PC-9 (cell line): ENCODE results near the gene CLCN1. TPM values are rescaled to one million over a fixed set of nuclear protein-coding genes. Genes with fewer than 3 reads are reported as not detected.

Experiments used
- BruUV-seq: library from RNA; stranded (reverse); fragments of 400-500 nt; replicated peaks from 2 replicates; lab custom pipeline; 2021; lab: Mats Ljungman, UMichigan
- CTCF ChIA-PET: fragments of 300-600 bp; sonication (Branson Sonifier 250); formaldehyde crosslinking; loops from one replicate; lab custom pipeline; 2022; ENCODE audit warnings: antibody characterized with exemption; lab: Charles Lee
- POLR2A ChIA-PET: fragments of 300-600 bp; sonication (Branson Sonifier 250); formaldehyde crosslinking; loops from one replicate; lab custom pipeline; 2022; ENCODE audit warnings: antibody characterized with exemption; ENCODE audit not compliant: unreplicated experiment; lab: Charles Lee
- DNase-seq, 2 experiments: peaks; one replicate each; pipeline versions ENCODE4 v3.0.0 to v3.0.0-alpha.2; 2015 to 2022; ENCODE audit warnings: mixed read lengths in 1 of 2
- H2AFZ ChIP-seq: fragments of 200-600 bp; sonication (generic); 2 replicates; pipeline ENCODE4 v1.8.1; 2017; ENCODE audit warnings: antibody characterized with exemption
- H3F3A ChIP-seq: fragments of 200-600 bp; sonication (generic); 2 replicates; pipeline ENCODE4 v1.8.1; 2017; ENCODE audit warnings: antibody characterized with exemption, mild to moderate bottlenecking, low read depth; ENCODE audit not compliant: insufficient read depth
- H3K27ac ChIP-seq: fragments of 200-600 bp; sonication (generic); 2 replicates; pipeline ENCODE4 v1.6.1; 2016; ENCODE audit warnings: mixed run types
- H3K27me3 ChIP-seq: fragments of 200-600 bp; sonication (generic); 2 replicates; pipeline ENCODE4 v1.6.1; 2016; ENCODE audit warnings: low read depth, mixed run types; ENCODE audit not compliant: insufficient read depth
- H3K36me3 ChIP-seq: fragments of 200-600 bp; sonication (generic); 2 replicates; pipeline ENCODE4 v1.6.1; 2016; ENCODE audit warnings: low read depth, mixed run types
- H3K4me1 ChIP-seq: fragments of 200-600 bp; sonication (generic); replicated peaks from 2 replicates; pipeline ENCODE4 v1.6.1; 2016; ENCODE audit warnings: mixed run types; ENCODE audit not compliant: insufficient read depth
- H3K4me2 ChIP-seq: fragments of 200-600 bp; sonication (generic); 2 replicates; pipeline ENCODE4 v1.6.1; 2017; ENCODE audit warnings: mixed run types
- H3K4me3 ChIP-seq: fragments of 200-600 bp; sonication (generic); 2 replicates; pipeline ENCODE4 v1.6.1; 2016; ENCODE audit warnings: mixed run types
- H3K79me2 ChIP-seq: fragments of 200-600 bp; sonication (generic); 2 replicates; pipeline ENCODE4 v1.6.1; 2017; ENCODE audit warnings: low read depth, mixed run types
- H3K9me2 ChIP-seq: fragments of 200-600 bp; sonication (generic); 2 replicates; pipeline ENCODE4 v1.8.1; 2017; ENCODE audit warnings: mild to moderate bottlenecking; ENCODE audit not compliant: insufficient read depth
- H3K9me3 ChIP-seq: fragments of 200-600 bp; sonication (generic); 2 replicates; pipeline ENCODE4 v1.8.1; 2016; ENCODE audit warnings: low read depth; ENCODE audit not compliant: insufficient read depth
- H4K20me1 ChIP-seq: fragments of 200-600 bp; sonication (generic); 2 replicates; pipeline ENCODE4 v1.8.1; 2017; ENCODE audit not compliant: insufficient read depth
- EZH2 ChIP-seq: fragments of 200-600 bp; sonication (generic); IDR thresholded peaks from 2 replicates; pipeline ENCODE4 v1.8.0; 2017; ENCODE audit warnings: antibody characterized with exemption, low read depth
- intact Hi-C: fragments of 100-400 bp; cut with micrococcal nuclease; formaldehyde crosslinking; loops from one replicate; pipeline ENCODE4 v1.10.0; 2022; ENCODE audit not compliant: unreplicated experiment
- total RNA-seq: library from RNA; stranded (reverse); gene quantifications from 2 replicates; pipeline ENCODE4 v1.2.3, GENCODE V29; 2021
- TF ChIP-seq, protein P1 (sequence below): fragments of 200-600 bp; sonication (generic); conservative IDR thresholded peaks from 2 replicates; pipeline ENCODE4 v1.6.1; 2017; ENCODE audit warnings: mixed run types, antibody characterized with exemption, mild to moderate bottlenecking, moderate library complexity

CLCN1 gene
- total RNA-seq, 1 experiment from 2014 or later = not detected

DNA sequence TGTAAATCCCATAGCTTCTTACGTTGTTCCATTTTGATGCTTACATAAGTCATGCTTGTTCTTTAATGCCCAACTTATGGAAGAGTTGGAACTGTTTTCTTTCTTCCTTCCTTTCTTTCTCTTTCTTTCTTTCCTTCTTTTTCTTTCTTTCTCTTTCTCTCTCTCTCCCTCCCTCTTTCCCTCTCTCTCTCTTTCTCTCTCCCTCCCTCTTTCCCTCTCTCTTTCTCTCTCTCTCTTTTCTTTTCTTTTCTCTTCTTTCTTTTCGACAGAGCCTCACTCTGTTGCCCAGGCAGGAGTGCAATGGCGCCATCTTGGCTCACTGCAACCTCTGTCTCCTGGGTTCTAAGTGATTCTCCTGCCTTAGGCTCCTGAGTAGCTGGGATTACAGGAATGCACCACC lies 27.7 kb downstream of the CLCN1 start:
- CTCF ChIA-PET = no interaction called here
- BruUV-seq = no TSS peak
- intact Hi-C loops = no loop called here
- Histone ChIP-seq H3F3A (no peaks in the 10 kb centered on the region), H3K4me2 (no peak overlapping the region), H3K9me2 (no peaks in the 10 kb centered on the region), H3K79me2 (no peaks in the 10 kb centered on the region), H3K4me1 (no peaks in the 10 kb centered on the region), H2AFZ (no peak overlapping the region), H3K27ac (no peak overlapping the region), H3K27me3 (no peaks in the 10 kb centered on the region; the same call in none of the 2 replicates), H4K20me1 (no peaks in the 10 kb centered on the region), H3K4me3 (no peak overlapping the region), H3K36me3 (no peaks in the 10 kb centered on the region), H3K9me3 (no peaks in the 10 kb centered on the region)
- DNase-seq = no peak
- POLR2A ChIA-PET = no interaction called here
- no peak for TF ChIP-seq EZH2
- TF ChIP-seq, protein P1, sequence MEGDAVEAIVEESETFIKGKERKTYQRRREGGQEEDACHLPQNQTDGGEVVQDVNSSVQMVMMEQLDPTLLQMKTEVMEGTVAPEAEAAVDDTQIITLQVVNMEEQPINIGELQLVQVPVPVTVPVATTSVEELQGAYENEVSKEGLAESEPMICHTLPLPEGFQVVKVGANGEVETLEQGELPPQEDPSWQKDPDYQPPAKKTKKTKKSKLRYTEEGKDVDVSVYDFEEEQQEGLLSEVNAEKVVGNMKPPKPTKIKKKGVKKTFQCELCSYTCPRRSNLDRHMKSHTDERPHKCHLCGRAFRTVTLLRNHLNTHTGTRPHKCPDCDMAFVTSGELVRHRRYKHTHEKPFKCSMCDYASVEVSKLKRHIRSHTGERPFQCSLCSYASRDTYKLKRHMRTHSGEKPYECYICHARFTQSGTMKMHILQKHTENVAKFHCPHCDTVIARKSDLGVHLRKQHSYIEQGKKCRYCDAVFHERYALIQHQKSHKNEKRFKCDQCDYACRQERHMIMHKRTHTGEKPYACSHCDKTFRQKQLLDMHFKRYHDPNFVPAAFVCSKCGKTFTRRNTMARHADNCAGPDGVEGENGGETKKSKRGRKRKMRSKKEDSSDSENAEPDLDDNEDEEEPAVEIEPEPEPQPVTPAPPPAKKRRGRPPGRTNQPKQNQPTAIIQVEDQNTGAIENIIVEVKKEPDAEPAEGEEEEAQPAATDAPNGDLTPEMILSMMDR = no peak

GRCh38 chr7:143345428-143345900 lies 29.6 kb downstream of the CLCN1 start:
- Histone ChIP-seq H2AFZ (peak overlapping the region; percentile 73; the same call in 1 of the 2 replicates), H3K4me1 (no peaks in the 10 kb centered on the region), H4K20me1 (no peaks in the 10 kb centered on the region), H3K36me3 (no peaks in the 10 kb centered on the region), H3K9me3 (no peaks in the 10 kb centered on the region), H3K79me2 (no peaks in the 10 kb centered on the region), H3F3A (no peaks in the 10 kb centered on the region), H3K27ac (no peak overlapping the region), H3K27me3 (no peaks in the 10 kb centered on the region; the same call in none of the 2 replicates), H3K4me3 (peak overlapping the region; percentile 39; the same call in 1 of the 2 replicates), H3K4me2 (peak overlapping the region; percentile 70), H3K9me2 (no peaks in the 10 kb centered on the region)
- intact Hi-C loops = loop anchor here (2.0 kb wide), 1 partner anchor 35 kb away; the partner anchor contains the start of gene ZYX
- no peak for TF ChIP-seq EZH2
- TF ChIP-seq, protein P1 = peak; percentile 57; the same call in 1 of the 2 replicates
- ChIA-PET CTCF (interaction anchor here (0.5 to 1.0 kb wide), 5 partner anchors 9 to 112 kb away, joined by 3 to 9 read pairs (median 4); no protein-coding TSS in a partner anchor), POLR2A (no interaction called here)
- no TSS peak for BruUV-seq
- DNase-seq = peak; percentile 49 to 71

DNA sequence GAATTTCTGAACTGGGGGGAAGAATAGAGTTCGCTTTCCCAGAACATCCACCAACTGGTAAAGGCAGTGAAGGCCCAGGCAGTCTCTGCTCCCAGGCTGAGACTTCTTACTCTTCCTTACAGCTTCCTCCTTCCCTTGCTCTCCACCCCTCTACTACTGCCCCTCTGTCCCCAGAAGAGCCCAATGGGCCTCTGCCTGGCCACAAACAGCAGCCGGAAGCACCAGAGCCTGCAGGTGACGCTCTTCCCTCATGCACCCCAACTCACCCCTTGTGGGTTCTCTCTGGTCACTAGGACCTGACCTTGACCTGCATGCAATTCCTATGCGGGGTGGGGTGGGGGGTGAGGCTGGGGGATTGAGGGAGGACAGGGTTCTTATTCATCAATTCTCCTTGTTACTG lies 30.1 kb downstream of the CLCN1 start:
- no peak for TF ChIP-seq EZH2
- TF ChIP-seq, protein P1 = no peak
- Histone ChIP-seq H3K27me3 (no peaks in the 10 kb centered on the region; the same call in none of the 2 replicates), H3K4me3 (no peak overlapping the region), H2AFZ (no peak overlapping the region; the same call in 1 of the 2 replicates), H3F3A (no peaks in the 10 kb centered on the region), H3K27ac (no peak overlapping the region), H3K4me1 (no peaks in the 10 kb centered on the region), H3K9me3 (no peaks in the 10 kb centered on the region), H3K79me2 (no peaks in the 10 kb centered on the region), H4K20me1 (no peaks in the 10 kb centered on the region), H3K9me2 (no peaks in the 10 kb centered on the region), H3K36me3 (no peaks in the 10 kb centered on the region), H3K4me2 (no peak overlapping the region)
- intact Hi-C loops = no loop called here
- no peak for DNase-seq
- CTCF ChIA-PET = interaction anchor here (0.5 to 0.6 kb wide), 4 partner anchors 10 to 34 kb away, joined by 3 to 9 read pairs (median 4); no protein-coding TSS in a partner anchor
- no TSS peak for BruUV-seq
- POLR2A ChIA-PET = no interaction called here
